CD14-positive monocyte (primary cell): Measurements from ENCODE around the gene DTX1. TPM values are rescaled to one million over a fixed set of nuclear protein-coding genes. Genes with fewer than 3 reads are reported as not detected.

Experiments
- DNase-seq, 3 donors: peaks; one replicate each; pipeline ENCODE4 v3.0.0-alpha.2; 2011 to 2022
- H2AFZ ChIP-seq: 2 replicates; pipeline ENCODE4 v1.6.0; 2012; ENCODE audit warnings: mild to moderate bottlenecking, low read depth, low read length, inconsistent platforms; ENCODE audit not compliant: insufficient read depth, poor library complexity, severe bottlenecking
- H3K27ac ChIP-seq, 2 donors: 1 replicate in 1 of 2; 2 replicates in 1 of 2; pipeline ENCODE4 v1.5.1; 2012 to 2013; ENCODE audit warnings: low read length in 2 of 2, control low read depth in 1 of 2, inconsistent platforms in 1 of 2, low read depth in 1 of 2, mild to moderate bottlenecking in 1 of 2
- H3K27me3 ChIP-seq, 2 donors: one replicate each; pipeline versions ENCODE4 v1.6.0 to v1.6.1; 2011 to 2013; ENCODE audit warnings: low read length in 2 of 2; ENCODE audit not compliant: control insufficient read depth in 2 of 2, insufficient read depth in 2 of 2
- H3K36me3 ChIP-seq, 2 donors: replicated peaks in 1 of 2; 1 replicate in 1 of 2; 2 replicates in 1 of 2; pipeline versions ENCODE4 v1.5.1 to v1.6.1; 2012 to 2013; ENCODE audit warnings: low read length in 2 of 2, control low read depth in 1 of 2, inconsistent platforms in 1 of 2, mild to moderate bottlenecking in 1 of 2; ENCODE audit not compliant: insufficient read depth in 2 of 2, control insufficient read depth in 1 of 2
- H3K4me1 ChIP-seq, 2 donors: 1 replicate in 1 of 2; 2 replicates in 1 of 2; pipeline versions ENCODE4 v1.5.1 to v1.6.1; 2012 to 2013; ENCODE audit warnings: low read length in 2 of 2, control low read depth in 1 of 2, inconsistent platforms in 1 of 2, mild to moderate bottlenecking in 1 of 2, moderate library complexity in 1 of 2; ENCODE audit not compliant: insufficient read depth in 2 of 2, control insufficient read depth in 1 of 2
- H3K4me2 ChIP-seq: replicated peaks from 2 replicates; pipeline ENCODE3; 2012; ENCODE audit warnings: low read length, moderate library complexity, mild to moderate bottlenecking; ENCODE audit not compliant: poor library complexity, severe bottlenecking; ENCODE audit errors: extremely low read depth
- H3K4me3 ChIP-seq, 3 experiments: fragments of 200-600 bp in 1 of 3; sonication (generic) in 1 of 3; replicated peaks in 1 of 3; 1 replicate in 2 of 3; 2 replicates in 1 of 3; pipeline ENCODE4 v1.5.1; 2011 to 2013; ENCODE audit warnings: low read length in 3 of 3, mild to moderate bottlenecking in 3 of 3, control low read depth in 2 of 3, low read depth in 2 of 3, inconsistent platforms in 1 of 3, moderate library complexity in 1 of 3
- H3K79me2 ChIP-seq: 2 replicates; pipeline ENCODE4 v1.6.0; 2012; ENCODE audit warnings: mild to moderate bottlenecking, control low read depth, inconsistent platforms, low read length, moderate library complexity; ENCODE audit not compliant: insufficient read depth
- H3K9ac ChIP-seq: 2 replicates; pipeline ENCODE4 v1.6.0; 2017; ENCODE audit warnings: low read length, mild to moderate bottlenecking; ENCODE audit not compliant: insufficient read depth, poor library complexity, severe bottlenecking
- H3K9me3 ChIP-seq, 2 donors: replicated peaks in 1 of 2; 1 replicate in 1 of 2; 2 replicates in 1 of 2; pipeline versions ENCODE4 v1.5.1 to v1.6.1; 2012 to 2013; ENCODE audit warnings: low read length in 2 of 2, control low read depth in 1 of 2; ENCODE audit not compliant: control insufficient read depth in 1 of 2, insufficient read depth in 1 of 2
- H4K20me1 ChIP-seq: 2 replicates; pipeline ENCODE4 v1.6.0; 2012; ENCODE audit warnings: mild to moderate bottlenecking, low read length, control low read depth, moderate library complexity; ENCODE audit not compliant: insufficient read depth
- H3K27ac Mint-ChIP-seq, 7 donors: one replicate each; pipeline ENCODE4 v1.8.0; 2020; ENCODE audit warnings: mild to moderate bottlenecking in 7 of 7, mixed read lengths in 7 of 7, moderate library complexity in 6 of 7, inconsistent platforms in 2 of 7
- H3K27me3 Mint-ChIP-seq, 3 donors: one replicate each; pipeline ENCODE4 v1.8.0; 2021 to 2022; ENCODE audit warnings: low read depth in 3 of 3, mild to moderate bottlenecking in 3 of 3, mixed read lengths in 3 of 3, moderate library complexity in 3 of 3, inconsistent platforms in 1 of 3
- H3K36me3 Mint-ChIP-seq, 2 donors: one replicate each; pipeline ENCODE4 v1.8.0; 2020; ENCODE audit warnings: mixed read lengths in 2 of 2, inconsistent platforms in 1 of 2, mild to moderate bottlenecking in 1 of 2
- H3K4me1 Mint-ChIP-seq: one replicate; pipeline ENCODE4 v1.8.0; 2020; ENCODE audit warnings: mild to moderate bottlenecking, mixed read lengths
- H3K4me3 Mint-ChIP-seq, 2 donors: one replicate each; pipeline ENCODE4 v1.8.0; 2020; ENCODE audit warnings: mild to moderate bottlenecking in 2 of 2, mixed read lengths in 2 of 2, moderate library complexity in 1 of 2
- H3K9me3 Mint-ChIP-seq, 7 donors: one replicate each; pipeline ENCODE4 v1.8.0; 2020 to 2022; ENCODE audit warnings: mixed read lengths in 7 of 7, mild to moderate bottlenecking in 6 of 7, moderate library complexity in 6 of 7, inconsistent platforms in 2 of 7
- WGBS: methylation state at CpG from one replicate; pipeline ENCODE4 v1.1.5; 2013; ENCODE audit warnings: missing lambda C conversion rate; ENCODE audit not compliant: insufficient coverage; 5-methylcytosine and 5-hydroxymethylcytosine counted together
- intact Hi-C, 2 donors: fragments of 100-400 bp; cut with micrococcal nuclease; formaldehyde crosslinking; loops; one replicate each; pipeline versions ENCODE4 v1.15.0 to v1.15.1; 2023
- polyA plus RNA-seq, 3 donors: library from polyadenylated mRNA; depleted of rRNA in 1 of 3; unstranded in 2 of 3; stranded (reverse) in 1 of 3; fragments of 300-500 nt in 2 of 3; fragments of >200 nt in 1 of 3; fragmentation: Illumina TruSeq in 2 of 3; gene quantifications; 1 replicate in 2 of 3; 2 replicates in 1 of 3; pipeline ENCODE4 v1.2.3, GENCODE V29; 2012 to 2021
- TF ChIP-seq, protein P1 (sequence below): fragments of 200-600 bp; IDR thresholded peaks from one replicate; pipeline ENCODE4 v1.8.0; 2022; ENCODE audit warnings: antibody characterized with exemption, mild to moderate bottlenecking

Gene DTX1
- polyA plus RNA-seq, 3 donors: 0.04 TPM; not detected in 1

DNA sequence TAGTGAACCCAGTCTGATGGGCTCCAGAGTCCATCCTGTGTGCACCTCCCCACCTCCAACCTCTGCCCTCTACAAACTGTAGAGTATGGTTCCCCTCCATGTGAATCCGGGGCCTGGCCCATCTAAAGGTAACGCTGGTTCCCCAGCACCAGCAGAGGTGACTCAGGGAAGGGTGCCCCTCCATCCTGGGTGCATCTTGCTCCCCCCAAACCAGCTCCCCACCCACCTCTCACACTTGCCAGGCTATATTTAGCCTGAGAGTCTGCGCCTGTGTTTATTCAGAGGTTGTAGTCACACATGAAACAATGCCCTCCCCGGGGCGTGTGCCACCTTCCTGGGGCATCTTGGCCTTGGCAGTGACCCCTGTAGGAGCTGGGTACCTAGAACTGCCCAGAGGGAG, 52.8 kb downstream of the DTX1 start:
- Histone ChIP-seq H4K20me1 (no peaks in the 10 kb centered on the region), H3K4me3 (no peak overlapping the region), H3K27me3 (no peaks in the 10 kb centered on the region), H2AFZ (no peak overlapping the region), H3K9ac (no peak overlapping the region), H3K79me2 (no peaks in the 10 kb centered on the region), H3K27ac (no peak overlapping the region), H3K9me3 (no peaks in the 10 kb centered on the region), H3K36me3 (no peaks in the 10 kb centered on the region), H3K4me1 (no peaks in the 10 kb centered on the region), H3K4me2 (no peak overlapping the region)
- H3K36me3 Mint-ChIP-seq: no peaks in the 10 kb centered on the region
- H3K27ac Mint-ChIP-seq: no peak overlapping the region
- intact Hi-C loops: no loop called here
- H3K27me3 Mint-ChIP-seq: peaks cover 3 to 21% (median 13%) of the 10 kb centered on the region in 3 donors
- no peaks in the 10 kb centered on the region for H3K4me1 Mint-ChIP-seq
- DNase-seq: no peak
- no peak overlapping the region for H3K4me3 Mint-ChIP-seq
- H3K9me3 Mint-ChIP-seq: peaks cover 0 to 7% (median 0%) of the 10 kb centered on the region in 7 donors
- TF ChIP-seq, protein P1, sequence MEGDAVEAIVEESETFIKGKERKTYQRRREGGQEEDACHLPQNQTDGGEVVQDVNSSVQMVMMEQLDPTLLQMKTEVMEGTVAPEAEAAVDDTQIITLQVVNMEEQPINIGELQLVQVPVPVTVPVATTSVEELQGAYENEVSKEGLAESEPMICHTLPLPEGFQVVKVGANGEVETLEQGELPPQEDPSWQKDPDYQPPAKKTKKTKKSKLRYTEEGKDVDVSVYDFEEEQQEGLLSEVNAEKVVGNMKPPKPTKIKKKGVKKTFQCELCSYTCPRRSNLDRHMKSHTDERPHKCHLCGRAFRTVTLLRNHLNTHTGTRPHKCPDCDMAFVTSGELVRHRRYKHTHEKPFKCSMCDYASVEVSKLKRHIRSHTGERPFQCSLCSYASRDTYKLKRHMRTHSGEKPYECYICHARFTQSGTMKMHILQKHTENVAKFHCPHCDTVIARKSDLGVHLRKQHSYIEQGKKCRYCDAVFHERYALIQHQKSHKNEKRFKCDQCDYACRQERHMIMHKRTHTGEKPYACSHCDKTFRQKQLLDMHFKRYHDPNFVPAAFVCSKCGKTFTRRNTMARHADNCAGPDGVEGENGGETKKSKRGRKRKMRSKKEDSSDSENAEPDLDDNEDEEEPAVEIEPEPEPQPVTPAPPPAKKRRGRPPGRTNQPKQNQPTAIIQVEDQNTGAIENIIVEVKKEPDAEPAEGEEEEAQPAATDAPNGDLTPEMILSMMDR: no peak
- 92% methylated on average over 5 of the region's 5 CpGs for WGBS

DNA sequence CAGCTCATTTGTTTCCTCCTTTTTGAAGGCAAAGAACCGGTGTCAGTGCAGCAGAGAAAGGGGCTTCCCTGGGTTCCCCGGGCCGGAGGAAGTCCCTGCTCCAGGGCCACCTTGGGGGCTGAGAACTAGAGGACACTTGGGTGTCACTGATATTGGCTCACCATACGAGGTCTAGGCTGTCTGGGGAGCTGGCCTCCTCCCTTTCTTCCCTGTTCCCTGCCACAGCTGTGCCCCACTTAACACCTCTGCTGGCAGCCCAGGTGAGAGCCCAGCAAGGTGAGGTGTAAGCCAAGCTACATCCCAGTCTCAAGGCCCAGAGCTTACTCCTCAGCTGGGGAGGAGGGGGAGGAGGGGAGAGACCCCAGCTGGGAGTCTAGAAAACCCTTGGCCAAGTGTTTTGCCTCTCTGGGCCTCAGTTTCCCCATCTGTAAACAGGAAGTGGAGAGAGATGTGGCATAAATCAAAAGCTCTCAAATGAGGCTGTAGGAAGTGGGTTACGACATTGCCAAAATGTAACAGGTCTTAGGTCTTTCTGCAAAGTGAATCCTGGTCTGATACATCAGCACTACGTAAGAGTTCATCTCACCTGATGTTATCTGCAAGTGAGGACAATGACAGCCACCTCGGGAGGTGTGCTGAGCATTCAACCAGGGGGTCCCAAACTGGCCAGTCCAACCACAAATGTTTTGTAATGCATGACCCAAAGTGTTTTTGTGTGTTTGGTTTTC, 53.5 kb downstream of the DTX1 start:
- 76% methylated on average over 3 of the region's 7 CpGs for WGBS
- H4K20me1 ChIP-seq: no peaks in the 10 kb centered on the region
- no peaks in the 10 kb centered on the region for H3K4me1 Mint-ChIP-seq
- H3K4me3 ChIP-seq: no peak overlapping the region
- H3K79me2 ChIP-seq: no peaks in the 10 kb centered on the region
- H3K9me3 Mint-ChIP-seq: peaks cover 0 to 7% (median 0%) of the 10 kb centered on the region in 7 donors
- H3K4me1 ChIP-seq: no peaks in the 10 kb centered on the region
- H3K9me3 ChIP-seq: no peaks in the 10 kb centered on the region
- H2AFZ ChIP-seq: no peak overlapping the region
- TF ChIP-seq, protein P1: no peak
- H3K27me3 Mint-ChIP-seq: peaks cover 2 to 14% (median 12%) of the 10 kb centered on the region in 3 donors
- intact Hi-C loops: no loop called here
- H3K4me3 Mint-ChIP-seq: no peak overlapping the region
- no peak overlapping the region for H3K4me2 ChIP-seq
- H3K36me3 ChIP-seq: no peaks in the 10 kb centered on the region
- no peak overlapping the region for H3K9ac ChIP-seq
- no peak for DNase-seq
- no peaks in the 10 kb centered on the region for H3K36me3 Mint-ChIP-seq
- no peaks in the 10 kb centered on the region for H3K27me3 ChIP-seq
- H3K27ac Mint-ChIP-seq: no peak overlapping the region
- no peak overlapping the region for H3K27ac ChIP-seq
